GM21723 (cell line): ENCODE measurements around the gene PDXP.
"Not testable (repeated sequence)": the region's sequence is repeated elsewhere in the genome, so short reads cannot be mapped to it uniquely, and the experiment has no call there.

Experiments
- ATAC-seq: cut with Tn5 transposase; IDR thresholded peaks from one replicate; pipeline ENCODE4 v1.9.1; 2021; ENCODE audit warnings: mild to moderate bottlenecking, moderate library complexity; ENCODE audit not compliant: unreplicated experiment

The PDXP gene, protein sequence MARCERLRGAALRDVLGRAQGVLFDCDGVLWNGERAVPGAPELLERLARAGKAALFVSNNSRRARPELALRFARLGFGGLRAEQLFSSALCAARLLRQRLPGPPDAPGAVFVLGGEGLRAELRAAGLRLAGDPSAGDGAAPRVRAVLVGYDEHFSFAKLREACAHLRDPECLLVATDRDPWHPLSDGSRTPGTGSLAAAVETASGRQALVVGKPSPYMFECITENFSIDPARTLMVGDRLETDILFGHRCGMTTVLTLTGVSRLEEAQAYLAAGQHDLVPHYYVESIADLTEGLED

DNA sequence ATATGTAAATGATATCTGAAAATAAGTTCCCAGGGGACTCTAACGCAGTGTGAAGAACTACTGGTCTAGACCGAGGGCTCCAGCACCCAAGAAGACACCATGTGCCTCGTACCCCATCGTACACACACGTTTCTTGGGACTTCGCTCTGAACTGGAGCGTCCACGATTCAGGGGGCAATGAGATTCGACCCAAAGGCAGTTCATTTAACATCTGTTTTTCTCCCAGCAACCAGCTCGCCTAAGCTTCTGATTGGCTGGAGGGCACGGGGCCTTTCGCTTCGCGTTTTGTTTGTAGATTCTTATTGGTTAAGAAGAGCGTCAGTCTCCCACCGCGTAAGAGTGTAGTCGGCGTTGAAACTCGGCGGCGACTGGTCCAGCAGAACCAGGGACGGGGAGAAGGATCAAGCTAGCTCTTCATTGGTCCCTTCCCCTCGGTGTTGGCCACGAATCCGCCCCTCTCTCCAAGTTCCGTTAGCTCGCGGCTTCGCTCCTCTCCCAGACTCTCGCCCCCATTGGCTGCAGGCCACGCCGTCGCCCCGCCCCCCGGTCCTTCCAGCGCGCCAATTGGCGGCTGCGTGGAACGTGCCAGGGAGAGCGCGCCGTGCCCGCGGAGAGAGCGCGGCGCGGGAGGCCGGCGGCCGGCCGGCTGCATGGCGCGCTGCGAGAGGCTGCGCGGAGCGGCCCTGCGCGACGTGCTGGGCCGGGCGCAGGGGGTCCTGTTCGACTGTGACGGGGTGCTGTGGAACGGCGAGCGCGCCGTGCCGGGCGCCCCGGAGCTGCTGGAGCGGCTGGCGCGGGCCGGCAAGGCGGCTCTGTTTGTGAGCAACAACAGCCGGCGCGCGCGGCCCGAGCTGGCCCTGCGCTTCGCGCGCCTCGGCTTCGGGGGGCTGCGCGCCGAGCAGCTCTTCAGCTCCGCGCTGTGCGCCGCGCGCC lies at the start of gene PDXP:
PDXP (plus strand) TSS at position 591 of the 933 bp plus-strand sequence; CDS start at position 651, 60 bp downstream.
- peak; percentile 70 for ATAC-seq

DNA sequence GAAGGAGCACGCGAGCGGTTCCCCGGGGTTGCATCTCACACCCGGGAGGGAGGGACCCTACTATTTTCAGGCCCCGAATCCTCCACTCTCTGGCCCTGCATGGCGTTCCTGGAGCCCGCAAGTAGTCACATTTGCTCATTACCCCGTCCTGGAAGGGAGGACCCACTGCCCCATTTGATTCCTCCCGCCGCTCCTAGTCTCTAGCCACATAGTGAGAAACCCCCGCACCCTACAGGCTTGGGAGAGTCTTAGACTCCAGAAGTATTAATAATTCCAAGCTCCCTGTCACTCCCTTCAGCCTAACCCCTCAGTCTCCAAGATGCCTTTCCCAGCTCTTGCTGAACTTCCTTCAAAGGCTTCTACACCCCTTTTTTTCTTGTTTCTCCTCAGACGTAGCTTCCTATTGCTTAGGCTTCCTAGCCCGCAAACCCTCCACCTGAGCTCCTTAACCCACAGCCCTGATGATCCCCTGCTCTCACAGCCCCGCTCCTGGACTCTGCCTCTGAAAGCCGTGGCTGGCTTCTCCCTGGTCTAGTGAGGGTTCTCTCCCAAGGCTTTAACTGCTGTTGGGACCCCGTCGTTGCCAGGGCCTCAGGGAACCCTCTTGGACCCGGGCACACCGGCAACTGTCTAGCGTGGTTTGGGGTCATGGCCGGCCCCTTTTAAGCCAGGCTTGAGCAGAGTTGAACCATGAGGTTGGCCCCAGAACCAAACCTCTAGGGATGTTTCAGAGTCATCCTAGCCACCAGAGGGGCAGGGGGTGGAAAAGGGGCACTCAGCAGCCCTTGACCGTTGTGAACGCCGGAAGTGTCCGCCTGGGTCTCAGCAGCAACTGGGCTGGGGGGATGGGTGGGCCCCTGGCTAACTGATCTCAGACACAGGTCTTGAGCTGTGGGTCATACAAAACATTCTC lies 49.0 kb upstream of the PDXP start:
- peak; percentile 7 for ATAC-seq

DNA sequence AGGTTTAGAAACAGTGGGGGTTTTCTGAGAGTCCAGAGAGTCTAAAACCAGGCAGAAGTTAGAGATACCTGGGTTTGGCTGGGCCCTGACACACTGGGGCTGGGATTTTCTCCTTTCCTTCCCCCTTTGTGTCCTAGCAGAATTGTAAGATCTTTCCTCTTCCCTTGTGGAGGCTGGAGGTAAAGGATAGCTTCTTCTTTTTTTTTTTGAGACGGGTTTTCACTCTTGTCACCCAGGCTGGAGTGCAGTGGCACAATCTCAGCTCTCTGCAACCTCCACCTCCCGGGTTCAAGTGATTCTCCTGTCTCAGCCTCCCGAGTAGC lies 48.4 kb upstream of the PDXP start:
- ATAC-seq = not testable (repeated sequence)

DNA sequence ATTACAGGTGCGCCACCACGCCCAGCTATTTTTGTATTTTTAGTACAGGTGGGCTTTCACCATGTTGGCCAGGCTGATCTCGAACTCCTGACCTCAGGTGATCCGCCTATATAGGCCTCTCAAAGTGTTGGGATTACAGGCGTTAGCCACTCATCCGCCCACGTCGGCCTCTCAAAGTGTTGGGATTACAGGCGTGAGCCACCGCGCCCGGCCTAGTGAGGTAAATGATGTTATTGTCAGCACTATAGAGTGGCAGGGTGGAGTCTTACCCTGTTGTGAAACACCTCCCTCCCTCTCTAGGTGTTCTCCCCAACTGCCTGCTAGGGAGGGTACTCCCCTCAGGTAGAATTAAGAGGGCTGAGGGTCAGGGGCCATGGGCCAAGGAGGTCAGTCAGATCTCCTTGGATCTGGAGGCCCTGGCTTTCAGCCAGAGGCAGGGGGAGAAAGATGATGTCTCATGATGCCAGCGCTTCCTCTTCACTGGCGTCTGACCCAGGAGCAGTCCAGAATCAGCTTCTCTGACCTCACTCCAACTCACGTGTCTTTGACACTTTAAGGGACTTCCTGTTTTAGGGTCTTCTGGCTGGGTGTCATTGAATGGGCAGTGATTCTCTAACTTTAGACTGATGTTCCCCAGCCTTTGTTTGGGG lies 47.9 kb upstream of the PDXP start:
- no peak for ATAC-seq

DNA sequence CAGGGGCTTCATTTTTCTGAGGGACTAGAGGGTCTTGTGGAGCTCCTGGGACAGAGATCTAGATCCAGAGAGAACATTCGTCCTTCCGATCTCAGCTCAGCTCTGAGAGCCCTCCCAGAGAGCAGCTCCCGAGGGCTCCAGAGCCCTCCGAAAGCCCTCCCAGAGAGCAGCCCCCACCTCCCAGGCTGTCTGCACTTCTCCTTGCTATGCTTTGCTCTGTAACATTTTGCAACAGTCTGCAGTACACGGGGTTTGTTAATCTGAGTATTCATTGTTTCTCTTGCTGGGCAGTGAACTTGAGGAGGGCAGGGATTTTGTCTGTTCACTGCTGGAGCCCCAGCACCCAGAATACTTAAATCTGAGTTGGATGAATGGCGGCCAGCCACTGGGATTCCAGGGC lies 47.3 kb upstream of the PDXP start:
- ATAC-seq = no peak

DNA sequence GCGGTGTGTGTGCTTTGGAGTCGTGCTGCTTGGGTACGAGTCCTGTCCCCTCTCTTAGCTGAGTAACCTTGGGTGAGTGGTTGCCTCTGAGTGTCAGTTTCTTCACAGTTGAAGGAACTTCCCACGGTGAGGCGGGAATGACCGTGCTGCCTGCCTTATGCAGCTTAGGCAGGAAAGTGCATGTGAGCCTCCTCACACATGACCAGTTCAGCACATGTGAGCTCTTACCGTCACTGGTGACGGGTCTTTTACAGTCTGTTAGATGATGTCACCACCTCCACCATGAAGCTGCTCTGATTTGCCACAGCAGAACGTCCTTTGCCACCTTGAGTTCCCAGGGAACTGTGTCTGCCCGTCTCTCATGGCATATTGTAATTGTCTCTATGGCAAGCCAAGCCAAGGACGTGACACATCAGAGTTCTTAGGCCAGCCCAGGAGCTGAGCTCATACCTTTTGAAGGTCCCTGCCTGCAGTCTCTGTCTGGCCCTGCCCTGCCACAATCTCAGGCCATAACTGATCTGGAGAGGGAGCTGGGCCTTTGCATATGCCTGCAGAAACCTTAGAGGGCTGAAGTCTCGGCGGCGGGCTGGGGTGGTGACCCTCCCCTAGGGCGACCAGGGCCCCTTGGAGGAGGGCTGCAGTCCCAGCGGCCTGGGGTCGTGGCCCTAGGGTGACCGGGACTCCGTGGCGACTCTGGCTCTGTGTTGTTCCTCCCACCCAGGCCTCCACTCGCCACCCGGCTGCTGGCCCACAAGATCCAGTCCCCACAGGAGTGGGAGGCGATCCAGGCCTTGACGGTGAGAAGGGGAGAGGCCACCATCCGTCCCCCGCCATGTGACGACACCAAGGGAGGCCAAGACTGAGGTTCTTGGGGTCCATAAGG lies 42.1 kb upstream of the PDXP start:
- no peak for ATAC-seq

DNA sequence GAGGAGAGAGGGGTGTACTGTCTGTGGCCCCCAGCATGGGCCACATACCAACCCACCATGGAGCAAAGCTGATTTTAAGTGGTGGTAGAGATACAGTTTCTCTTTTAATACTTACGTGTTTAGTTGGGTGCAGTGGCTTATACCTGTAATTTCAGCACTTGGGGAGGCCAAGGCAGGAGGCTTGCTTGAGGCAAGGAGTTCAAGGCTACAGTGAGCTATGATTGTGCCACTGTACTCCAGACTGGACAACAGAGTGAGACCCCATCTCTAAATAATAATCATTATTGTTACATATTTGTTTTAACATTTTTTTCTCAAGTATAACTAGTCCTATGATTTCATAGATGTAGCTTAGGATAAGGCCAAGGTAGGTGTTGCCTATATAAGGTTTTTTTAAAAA lies 41.1 kb upstream of the PDXP start:
- ATAC-seq = no peak

DNA sequence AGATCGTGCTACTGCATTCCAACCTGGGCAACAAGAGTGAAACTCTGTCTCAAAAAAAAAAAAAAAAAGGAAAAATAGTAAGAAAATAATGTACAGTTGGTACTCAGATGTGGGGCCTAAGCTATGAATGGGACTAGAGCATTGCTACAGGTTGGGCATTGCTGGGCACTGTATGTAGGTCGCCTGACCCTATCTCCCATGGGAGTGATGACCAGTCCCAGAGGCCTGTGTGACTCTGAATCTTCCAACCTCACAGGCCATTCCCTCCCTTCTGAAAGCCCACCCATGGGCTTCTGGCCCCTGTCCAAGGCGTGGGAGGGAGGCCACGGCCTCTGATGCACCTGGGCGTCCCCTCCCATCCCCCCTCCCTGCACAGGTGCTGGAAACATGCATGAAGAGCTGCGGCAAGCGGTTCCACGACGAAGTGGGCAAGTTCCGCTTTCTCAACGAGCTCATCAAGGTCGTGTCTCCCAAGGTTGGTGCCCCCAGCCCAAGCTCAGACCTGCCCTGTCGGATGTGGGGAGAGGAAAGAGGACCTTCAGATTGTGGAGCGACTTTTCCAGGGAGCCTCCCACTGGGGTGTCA lies 40.4 kb upstream of the PDXP start:
- no peak for ATAC-seq

DNA sequence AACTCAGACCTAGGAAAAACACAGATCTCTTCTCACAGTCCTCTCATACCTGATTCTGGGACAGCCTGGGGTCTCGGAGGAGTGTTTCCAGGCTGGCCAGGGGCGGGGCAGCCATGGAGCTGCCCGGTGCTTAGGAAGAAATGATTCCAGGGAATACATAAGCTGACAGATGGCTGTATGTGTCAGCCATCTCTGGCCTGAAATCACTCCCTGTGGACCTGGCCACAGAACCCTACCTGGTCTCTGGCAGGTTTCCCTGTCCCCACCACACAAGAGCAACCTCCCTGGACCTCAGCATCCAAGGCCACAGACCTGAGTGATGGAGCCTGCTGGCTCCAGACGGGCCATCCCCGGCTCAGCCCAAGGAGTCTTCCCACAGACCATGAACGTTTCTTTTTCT lies 39.8 kb upstream of the PDXP start:
- no peak for ATAC-seq

DNA sequence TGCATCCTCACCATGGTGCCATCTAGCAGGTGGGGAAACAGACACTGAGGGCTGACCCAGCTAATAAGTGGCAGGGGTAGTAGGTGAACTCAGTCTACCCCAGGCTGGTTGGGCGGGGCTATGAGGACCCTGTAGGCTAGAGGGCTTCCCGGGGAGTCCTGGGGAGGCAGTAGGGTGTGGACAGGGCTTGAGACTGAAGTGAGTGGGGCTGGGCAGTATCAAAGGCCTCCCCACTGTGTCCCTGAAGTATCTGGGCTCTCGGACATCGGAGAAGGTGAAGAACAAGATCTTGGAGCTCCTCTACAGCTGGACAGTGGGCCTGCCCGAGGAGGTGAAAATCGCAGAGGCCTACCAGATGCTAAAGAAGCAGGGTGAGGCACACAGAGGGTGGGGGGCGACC lies 38.5 kb upstream of the PDXP start:
- no peak for ATAC-seq

DNA sequence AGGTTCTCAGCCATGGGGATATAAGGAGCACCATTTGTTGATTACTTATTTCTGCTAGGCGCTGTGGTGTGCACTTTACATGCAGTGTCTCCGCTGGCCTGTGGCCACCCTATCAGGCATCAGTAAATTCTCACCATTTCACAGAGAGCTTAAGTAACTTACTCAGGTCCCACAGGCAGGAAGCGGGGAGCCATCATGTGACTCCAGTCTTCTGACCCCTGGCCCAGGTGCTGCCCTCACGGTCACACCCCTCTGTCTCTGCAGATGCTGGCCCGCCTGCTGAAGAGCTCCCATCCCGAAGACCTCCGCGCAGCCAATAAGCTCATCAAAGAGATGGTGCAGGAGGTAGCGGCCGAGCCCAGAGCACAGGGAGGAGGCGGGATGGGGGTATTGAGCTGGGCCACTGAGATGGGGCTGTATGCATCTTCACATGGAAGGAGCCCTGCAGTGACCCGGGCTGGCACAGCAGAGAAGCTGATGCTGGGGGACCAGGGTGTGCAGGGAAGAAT lies 37.1 kb upstream of the PDXP start:
- ATAC-seq = no peak

DNA sequence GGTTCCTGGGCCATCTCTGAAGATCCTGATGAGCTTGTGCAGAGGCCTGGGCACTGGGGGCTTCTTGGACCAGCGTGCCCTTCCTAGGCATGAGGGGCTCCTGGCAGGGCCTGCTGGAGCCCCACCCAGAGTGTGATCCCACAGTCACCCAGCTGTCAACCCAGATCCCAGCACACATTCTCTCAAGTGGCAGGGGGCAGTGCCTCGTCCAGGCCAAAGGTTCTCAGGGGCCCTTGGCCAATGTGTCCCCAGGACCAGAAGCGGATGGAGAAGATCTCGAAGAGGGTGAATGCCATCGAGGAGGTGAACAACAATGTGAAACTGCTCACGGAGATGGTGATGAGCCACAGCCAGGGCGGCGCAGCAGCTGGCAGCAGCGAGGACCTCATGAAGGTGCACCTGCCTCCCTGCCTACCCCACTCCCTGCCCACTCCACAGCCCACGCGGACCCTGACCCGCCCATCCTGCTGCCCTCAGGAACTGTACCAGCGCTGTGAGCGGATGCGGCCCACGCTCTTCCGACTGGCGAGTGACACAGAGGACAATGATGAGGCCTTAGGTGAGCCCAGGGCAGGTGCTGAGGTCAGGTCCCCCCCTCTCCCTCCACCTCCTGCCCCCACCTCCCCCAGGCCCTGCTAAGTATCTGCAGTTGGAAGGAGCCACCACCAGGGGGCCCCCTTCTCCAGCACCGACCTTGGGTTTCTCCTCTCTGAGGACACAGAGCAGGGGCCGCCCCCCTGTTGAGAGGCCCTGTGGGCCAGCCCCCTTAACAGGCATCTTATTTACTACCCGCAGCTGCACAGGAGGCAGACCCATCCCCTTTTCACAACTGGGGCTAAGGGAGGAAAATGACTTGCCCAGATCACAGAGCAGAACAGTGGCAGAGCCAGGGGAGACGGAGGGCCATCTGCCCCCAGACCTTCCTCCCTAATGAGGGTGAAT lies 35.2 kb upstream of the PDXP start:
- ATAC-seq = no peak

DNA sequence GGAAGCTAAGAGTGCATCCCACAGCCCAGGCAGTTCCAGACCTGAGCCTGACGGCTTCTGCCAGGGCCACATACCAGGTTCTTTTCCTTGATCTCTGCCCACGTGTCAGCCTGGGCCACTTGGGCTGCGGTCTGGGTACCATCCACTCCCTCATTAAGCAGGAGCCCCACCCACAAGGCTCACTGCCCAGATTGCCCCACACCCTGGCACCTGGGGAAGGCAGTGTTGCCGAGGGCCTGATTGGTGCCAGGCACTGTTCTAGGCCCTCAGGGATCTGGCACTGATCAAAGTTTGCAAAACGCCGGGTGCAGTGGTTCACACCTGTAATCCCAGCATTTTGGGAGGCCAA lies 34.5 kb upstream of the PDXP start:
- no peak for ATAC-seq

DNA sequence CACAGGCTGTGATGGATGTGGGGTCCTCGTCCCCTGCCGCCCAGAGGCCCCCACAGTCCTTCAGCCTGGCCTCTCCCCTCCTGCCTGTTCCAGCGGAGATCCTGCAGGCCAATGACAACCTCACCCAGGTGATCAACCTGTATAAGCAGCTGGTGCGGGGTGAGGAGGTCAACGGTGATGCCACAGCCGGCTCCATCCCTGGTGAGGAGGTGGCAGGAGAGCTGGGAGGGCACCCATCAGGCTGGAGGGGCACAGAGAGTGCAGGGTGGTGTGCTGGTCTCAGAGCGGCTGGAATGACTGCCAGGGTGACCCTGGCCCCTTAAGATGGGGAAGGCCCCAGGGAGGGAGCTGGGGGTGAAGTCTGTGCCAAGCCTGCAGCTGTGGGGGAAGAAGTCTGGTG lies 33.6 kb upstream of the PDXP start:
- no peak for ATAC-seq

DNA sequence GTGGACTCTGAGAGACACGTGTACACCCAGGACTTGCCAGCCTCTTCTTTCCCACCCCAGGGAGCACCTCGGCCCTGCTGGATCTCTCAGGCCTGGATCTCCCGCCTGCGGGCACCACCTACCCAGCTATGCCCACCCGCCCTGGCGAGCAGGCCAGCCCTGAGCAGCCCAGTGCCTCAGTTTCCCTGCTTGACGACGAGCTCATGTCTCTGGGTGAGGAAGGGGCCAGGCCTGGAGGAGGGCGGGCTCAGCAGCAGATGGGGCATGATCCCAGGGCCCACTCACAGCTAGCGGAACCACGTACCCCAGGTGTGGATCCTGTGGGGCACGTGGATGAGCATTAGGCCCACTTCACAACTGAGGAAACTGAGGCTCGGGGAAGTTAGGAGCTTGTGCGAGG lies 32.8 kb upstream of the PDXP start:
- ATAC-seq = no peak

DNA sequence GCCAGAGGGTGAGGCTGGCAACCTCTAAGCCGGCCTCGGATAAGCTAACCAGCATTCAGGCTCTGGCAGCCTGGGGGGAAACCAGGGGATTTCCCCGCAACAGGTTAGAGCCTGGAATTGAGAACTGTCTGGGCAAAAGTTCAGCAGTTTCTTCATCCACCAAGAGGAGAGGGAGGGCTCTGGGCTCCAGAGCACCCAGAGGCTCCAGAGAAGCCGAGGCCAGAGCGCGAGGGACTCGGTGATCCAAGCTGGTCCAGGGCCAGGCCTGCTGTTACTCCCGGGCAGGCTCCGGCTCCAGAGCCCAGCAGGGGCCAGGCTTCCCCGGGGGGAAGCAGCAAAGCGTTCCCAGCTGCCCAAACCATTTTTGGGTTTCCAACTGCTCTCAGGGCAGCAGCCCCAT lies 32.4 kb upstream of the PDXP start:
- ATAC-seq = no peak

DNA sequence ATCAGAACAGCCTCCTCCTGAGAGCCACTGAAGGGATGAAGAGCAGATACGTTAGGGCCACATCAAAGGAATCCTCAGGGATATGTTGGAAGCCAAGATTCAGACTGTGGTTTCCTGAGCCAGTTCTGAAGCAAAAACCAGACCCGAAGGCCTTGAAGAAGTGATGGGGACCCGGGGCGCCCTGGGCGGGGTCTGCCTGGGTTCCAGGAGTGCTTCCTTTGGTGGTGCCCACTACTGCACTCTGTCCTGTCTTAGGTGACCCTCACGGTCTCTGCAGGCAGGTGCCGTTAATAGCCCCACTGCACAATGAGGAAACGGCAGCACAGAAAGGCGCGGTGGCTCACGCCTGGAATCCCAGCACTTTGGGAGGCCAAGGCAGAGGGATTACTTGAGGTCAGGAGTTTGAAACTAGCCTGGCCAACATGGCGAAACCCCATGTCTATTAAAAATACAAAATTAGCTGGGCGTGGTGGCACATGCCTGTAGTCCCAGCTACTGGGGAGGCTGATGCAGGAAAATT lies 31.9 kb upstream of the PDXP start:
- no peak for ATAC-seq

DNA sequence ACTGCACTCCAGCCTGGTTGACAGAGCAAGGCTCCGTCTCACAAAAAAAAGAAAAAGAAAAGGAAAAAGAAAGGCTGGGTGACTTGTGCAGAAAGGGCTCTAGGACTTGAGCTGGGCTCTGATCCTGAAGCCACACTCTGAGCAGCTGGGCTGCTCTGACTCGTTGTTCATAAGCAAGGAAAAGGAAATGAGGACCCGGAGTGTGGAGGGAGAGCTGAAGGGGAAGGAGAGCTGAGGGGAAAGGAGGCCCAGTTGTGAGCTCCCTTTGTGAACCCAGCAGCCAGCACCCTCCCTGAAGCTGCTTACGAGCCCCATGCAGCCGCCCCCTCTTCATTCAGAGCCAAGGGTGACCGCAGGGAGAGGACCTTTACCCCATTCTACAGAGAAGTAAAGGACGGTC lies 31.4 kb upstream of the PDXP start:
- no peak for ATAC-seq
